HG03571 (cell line): Measurements from ENCODE around the gene TSGA10.
A peak's percentile ranks its signal among the peaks of the same experiment; 100 is the strongest.
"Not testable (repeated sequence)": the region's sequence is repeated elsewhere in the genome, so short reads cannot be mapped to it uniquely, and the experiment has no call there.

ENCODE experiments used
- ATAC-seq: cut with Tn5 transposase; IDR thresholded peaks from one replicate; pipeline ENCODE4 v1.9.1; 2021; ENCODE audit not compliant: unreplicated experiment

The TSGA10 gene

GRCh38 chr2:99156891-99157290 lies 2.1 kb upstream of the TSGA10 start:
- ATAC-seq, result no peak

GRCh38 chr2:99153921-99154604 lies 679 bp downstream of the TSGA10 start:
- no peak for ATAC-seq

- ATAC-seq, result no peak
Observed at GRCh38 chr2:99152199-99152895, 2.4 kb downstream of the TSGA10 start.

- no peak for ATAC-seq
Observed at GRCh38 chr2:99150706-99151105, 4.0 kb downstream of the TSGA10 start.

- peak; percentile 89 for ATAC-seq
Observed at GRCh38 chr2:99141110-99142108, 13.3 kb downstream of the TSGA10 start, which contains the start of gene C2orf15. C2orf15 (plus strand) TSS chr2:99141707; CDS start chr2:99150559, 8,852 bp downstream.

- peak; percentile 29 for ATAC-seq
Observed at GRCh38 chr2:99140860-99141109, 14.0 kb downstream of the TSGA10 start.

GRCh38 chr2:99140056-99140859 lies 14.5 kb downstream of the TSGA10 start:
- ATAC-seq, result no peak

- ATAC-seq, result no peak
Observed at GRCh38 chr2:99139003-99139402, 15.7 kb downstream of the TSGA10 start.

GRCh38 chr2:99135044-99135556 lies 19.6 kb downstream of the TSGA10 start:
- ATAC-seq, result not testable (repeated sequence)

- no peak for ATAC-seq
Observed at GRCh38 chr2:99127981-99128380, 26.8 kb downstream of the TSGA10 start.

- no peak for ATAC-seq
Observed at GRCh38 chr2:99112617-99113016, 42.1 kb downstream of the TSGA10 start.

- ATAC-seq, result no peak
Observed at GRCh38 chr2:99111945-99112344, 42.8 kb downstream of the TSGA10 start.

GRCh38 chr2:99111236-99111635 lies 43.5 kb downstream of the TSGA10 start:
- no peak for ATAC-seq

GRCh38 chr2:99106913-99107312 lies 47.8 kb downstream of the TSGA10 start:
- no peak for ATAC-seq

GRCh38 chr2:99104006-99104405 lies 50.7 kb downstream of the TSGA10 start:
- no peak for ATAC-seq

GRCh38 chr2:99101697-99102096 lies 53.0 kb downstream of the TSGA10 start:
- no peak for ATAC-seq

- no peak for ATAC-seq
Observed at GRCh38 chr2:99096728-99097127, 58.0 kb downstream of the TSGA10 start.

GRCh38 chr2:99088017-99088416 lies 66.7 kb downstream of the TSGA10 start:
- ATAC-seq, result no peak

GRCh38 chr2:99086385-99086784 lies 68.4 kb downstream of the TSGA10 start:
- no peak for ATAC-seq

GRCh38 chr2:99085421-99085820 lies 69.3 kb downstream of the TSGA10 start:
- no peak for ATAC-seq

GRCh38 chr2:99084256-99084655 lies 70.5 kb downstream of the TSGA10 start:
- no peak for ATAC-seq
